SK-N-MC (cell line): ENCODE measurements around the gene CREB3.

Experiments
- DNase-seq: peaks from one replicate; pipeline ENCODE4 v3.0.0-alpha.2; 2011; ENCODE audit warnings: low read depth, low spot score
- H3K27ac ChIP-seq: fragments of 200-600 bp; sonication (generic); 2 replicates; pipeline ENCODE4 v1.5.1; 2016; ENCODE audit warnings: mixed run types
- H3K36me3 ChIP-seq: fragments of 200-600 bp; sonication (generic); 2 replicates; pipeline ENCODE4 v1.6.1; 2017; ENCODE audit warnings: antibody characterized with exemption, low read length, mixed read lengths; ENCODE audit not compliant: insufficient read depth
- H3K4me3 ChIP-seq: fragments of 200-600 bp; sonication (generic); 2 replicates; pipeline ENCODE4 v1.5.1; 2016
- H3K9ac ChIP-seq: fragments of 200-600 bp; sonication (generic); 2 replicates; pipeline ENCODE4 v1.8.0; 2017; ENCODE audit warnings: mixed run types, mixed read lengths; ENCODE audit not compliant: insufficient read length
- H3K9me3 ChIP-seq: fragments of 200-600 bp; sonication (generic); 2 replicates; pipeline ENCODE4 v1.6.1; 2017; ENCODE audit warnings: low read depth, mild to moderate bottlenecking, antibody characterized with exemption, low read length, moderate library complexity, mixed read lengths
- EZH2 ChIP-seq: fragments of 200-600 bp; sonication (generic); IDR thresholded peaks from one replicate; pipeline ENCODE4 v1.6.1; 2017; ENCODE audit warnings: antibody characterized with exemption
- FOXP2 ChIP-seq: optimal IDR thresholded peaks from 2 replicates; pipeline ENCODE3; 2011; ENCODE audit warnings: mild to moderate bottlenecking, moderate library complexity; ENCODE audit not compliant: insufficient read depth; ENCODE audit errors: extremely low read length, control extremely low read depth
- POLR2AphosphoS5 ChIP-seq: IDR thresholded peaks from 2 replicates; pipeline ENCODE4 v1.6.1; 2012; ENCODE audit warnings: mild to moderate bottlenecking, low read depth, low read length, borderline replicate concordance

The CREB3 gene

GRCh38 chr9:35766997-35767396 lies 34.5 kb downstream of the CREB3 start:
- no peak for DNase-seq
- TF ChIP-seq FOXP2 (no peak), POLR2AphosphoS5 (no peak), EZH2 (no peak)
- no peaks in the 10 kb centered on the region for H3K36me3 ChIP-seq
- no peak overlapping the region for H3K4me3 ChIP-seq
- no peak overlapping the region for H3K27ac ChIP-seq
- no peaks in the 10 kb centered on the region for H3K9me3 ChIP-seq
- H3K9ac ChIP-seq, result no peak overlapping the region

GRCh38 chr9:35767458-35767857 lies 35.0 kb downstream of the CREB3 start:
- DNase-seq, result no peak
- Histone ChIP-seq H3K9me3 (no peaks in the 10 kb centered on the region), H3K9ac (no peak overlapping the region), H3K36me3 (no peaks in the 10 kb centered on the region), H3K4me3 (no peak overlapping the region), H3K27ac (no peak overlapping the region)
- TF ChIP-seq POLR2AphosphoS5 (no peak), EZH2 (no peak), FOXP2 (no peak)

GRCh38 chr9:35769763-35770162 lies 37.3 kb downstream of the CREB3 start:
- Histone ChIP-seq H3K9me3 (no peaks in the 10 kb centered on the region), H3K27ac (no peak overlapping the region), H3K9ac (no peak overlapping the region), H3K36me3 (no peaks in the 10 kb centered on the region), H3K4me3 (no peak overlapping the region)
- DNase-seq, result no peak
- TF ChIP-seq POLR2AphosphoS5, result no peak
- no peak for TF ChIP-seq EZH2
- TF ChIP-seq FOXP2, result no peak

- no peaks in the 10 kb centered on the region for H3K9me3 ChIP-seq
- H3K27ac ChIP-seq, result no peak overlapping the region
- no peak overlapping the region for H3K4me3 ChIP-seq
- no peak for DNase-seq
- TF ChIP-seq EZH2, result no peak
- no peak for TF ChIP-seq FOXP2
- no peak for TF ChIP-seq POLR2AphosphoS5
- H3K9ac ChIP-seq, result no peak overlapping the region
- no peaks in the 10 kb centered on the region for H3K36me3 ChIP-seq
Measured at GRCh38 chr9:35771075-35771433, 38.6 kb downstream of the CREB3 start.

GRCh38 chr9:35771534-35771933 lies 39.1 kb downstream of the CREB3 start:
- Histone ChIP-seq H3K27ac (no peak overlapping the region), H3K36me3 (no peaks in the 10 kb centered on the region), H3K4me3 (no peak overlapping the region), H3K9me3 (no peaks in the 10 kb centered on the region), H3K9ac (no peak overlapping the region)
- DNase-seq, result no peak
- TF ChIP-seq EZH2 (no peak), FOXP2 (no peak), POLR2AphosphoS5 (no peak)

GRCh38 chr9:35771943-35772342 lies 39.5 kb downstream of the CREB3 start:
- no peak for TF ChIP-seq POLR2AphosphoS5
- TF ChIP-seq EZH2, result no peak
- no peak for TF ChIP-seq FOXP2
- Histone ChIP-seq H3K9me3 (no peaks in the 10 kb centered on the region), H3K4me3 (no peak overlapping the region), H3K27ac (no peak overlapping the region), H3K36me3 (no peaks in the 10 kb centered on the region), H3K9ac (no peak overlapping the region)
- no peak for DNase-seq

GRCh38 chr9:35774907-35775635 lies 42.6 kb downstream of the CREB3 start:
- peak overlapping the region; percentile 2 for H3K9ac ChIP-seq
- no peaks in the 10 kb centered on the region for H3K36me3 ChIP-seq
- H3K27ac ChIP-seq, result peak overlapping the region; percentile 5; the same call in 1 of the 2 replicates
- no peak for DNase-seq
- no peak overlapping the region for H3K4me3 ChIP-seq
- TF ChIP-seq POLR2AphosphoS5 (no peak), FOXP2 (no peak), EZH2 (no peak)
- H3K9me3 ChIP-seq, result no peaks in the 10 kb centered on the region

- Histone ChIP-seq H3K9ac (no peak overlapping the region), H3K27ac (no peak overlapping the region), H3K4me3 (no peak overlapping the region), H3K9me3 (no peaks in the 10 kb centered on the region), H3K36me3 (no peaks in the 10 kb centered on the region)
- TF ChIP-seq POLR2AphosphoS5 (no peak), EZH2 (no peak), FOXP2 (no peak)
- DNase-seq, result no peak
Measured at GRCh38 chr9:35776018-35776417, 43.6 kb downstream of the CREB3 start.

- TF ChIP-seq POLR2AphosphoS5, result no peak
- TF ChIP-seq FOXP2, result no peak
- no peak for TF ChIP-seq EZH2
- Histone ChIP-seq H3K36me3 (0 out of 2 replicates have a peak, but pooled peaks cover 2% of the 10 kb centered on the region), H3K9ac (no peak overlapping the region), H3K4me3 (no peak overlapping the region), H3K27ac (no peak overlapping the region), H3K9me3 (no peaks in the 10 kb centered on the region)
- no peak for DNase-seq
Measured at GRCh38 chr9:35778496-35778895, 46.0 kb downstream of the CREB3 start.
